Keratinocyte (primary cell): ENCODE results near the gene MGLL. TPM values are rescaled to one million over a fixed set of nuclear protein-coding genes. Genes with fewer than 3 reads are reported as not detected.

Experiments
- DNase-seq: peaks from one replicate; pipeline ENCODE4 v3.0.0-alpha.2; 2011; ENCODE audit warnings: low read depth, missing footprints, low spot score
- FAIRE-seq: peaks from 2 replicates; lab custom pipeline; 2011; peaks lifted over from hg19 to GRCh38; lab: Jason Lieb, UNC
- H2AFZ ChIP-seq: 2 replicates; pipeline ENCODE4 v1.6.0; 2012; ENCODE audit warnings: low read length, control low read depth, inconsistent platforms; ENCODE audit not compliant: control insufficient read depth
- H3K27ac ChIP-seq: 2 replicates; pipeline ENCODE4 v1.5.1; 2011; ENCODE audit warnings: low read length; ENCODE audit not compliant: control insufficient read depth, insufficient read depth
- H3K27me3 ChIP-seq: 3 replicates; pipeline ENCODE4 v1.6.0; 2011; ENCODE audit warnings: low read length; ENCODE audit not compliant: control insufficient read depth, insufficient read depth; ENCODE audit errors: extremely low read depth
- H3K36me3 ChIP-seq, 2 experiments: 2 replicates in 1 of 2; 3 replicates in 1 of 2; pipeline ENCODE4 v1.5.1; 2011; ENCODE audit warnings: low read length in 2 of 2, mild to moderate bottlenecking in 1 of 2; ENCODE audit not compliant: control insufficient read depth in 2 of 2, insufficient read depth in 2 of 2; ENCODE audit errors: extremely low read depth in 1 of 2
- H3K4me1 ChIP-seq: 3 replicates; pipeline ENCODE4 v1.5.1; 2011; ENCODE audit warnings: low read length; ENCODE audit not compliant: control insufficient read depth, insufficient read depth; ENCODE audit errors: extremely low read depth
- H3K4me2 ChIP-seq: 3 replicates; pipeline ENCODE4 v1.6.0; 2011; ENCODE audit warnings: low read depth, low read length; ENCODE audit not compliant: control insufficient read depth, insufficient read depth; ENCODE audit errors: extremely low read depth
- H3K4me3 ChIP-seq, 3 experiments: fragments of 200-600 bp in 1 of 3; sonication (generic) in 1 of 3; 2 replicates in 2 of 3; 3 replicates in 1 of 3; pipeline ENCODE4 v1.5.1; 2011 to 2016; ENCODE audit warnings: low read length in 3 of 3, mild to moderate bottlenecking in 3 of 3, control low read depth in 2 of 3, inconsistent platforms in 1 of 3, low read depth in 1 of 3, mixed read lengths in 1 of 3, mixed run types in 1 of 3, moderate library complexity in 1 of 3; ENCODE audit not compliant: control insufficient read depth in 2 of 3, insufficient read depth in 2 of 3; ENCODE audit errors: extremely low read depth in 1 of 3
- H3K79me2 ChIP-seq: 2 replicates; pipeline ENCODE4 v1.6.0; 2012; ENCODE audit warnings: low read length; ENCODE audit not compliant: control insufficient read depth, insufficient read depth
- H3K9ac ChIP-seq: 3 replicates; pipeline ENCODE4 v1.6.0; 2011; ENCODE audit warnings: low read length; ENCODE audit not compliant: control insufficient read depth, insufficient read depth; ENCODE audit errors: extremely low read depth
- H3K9me1 ChIP-seq: 3 replicates; pipeline ENCODE4 v1.6.0; 2011; ENCODE audit warnings: low read length; ENCODE audit not compliant: control insufficient read depth, insufficient read depth; ENCODE audit errors: extremely low read depth
- H3K9me3 ChIP-seq: 2 replicates; pipeline ENCODE4 v1.5.1; 2012; ENCODE audit warnings: low read depth, low read length; ENCODE audit not compliant: control insufficient read depth
- H4K20me1 ChIP-seq: 3 replicates; pipeline ENCODE4 v1.6.0; 2011; ENCODE audit warnings: low read length; ENCODE audit not compliant: control insufficient read depth, insufficient read depth; ENCODE audit errors: extremely low read depth
- CTCF ChIP-seq, 3 experiments: IDR thresholded peaks in 1 of 3; conservative IDR thresholded peaks in 1 of 3; optimal IDR thresholded peaks in 1 of 3; 2 replicates in 2 of 3; 3 replicates in 1 of 3; pipeline versions ENCODE3 to v1.5.1; 2011; ENCODE audit warnings: low read length in 3 of 3, mild to moderate bottlenecking in 3 of 3, moderate library complexity in 2 of 3, control low read depth in 1 of 3, inconsistent platforms in 1 of 3; ENCODE audit not compliant: insufficient read depth in 2 of 3; ENCODE audit errors: extremely low read depth in 1 of 3
- EZH2 ChIP-seq: IDR thresholded peaks from one replicate; pipeline ENCODE4 v1.6.1; 2012; ENCODE audit warnings: inconsistent platforms, mild to moderate bottlenecking, low read length, moderate library complexity
- dilution Hi-C: fragments of 300-500 bp; cut with MboI; formaldehyde crosslinking; loops from one replicate; pipeline ENCODE4 v1.7.0; 2020; ENCODE audit warnings: low sequenced_read_pairs; ENCODE audit not compliant: extremely low pct_ligation_motif_present
- polyA plus RNA-seq, 5 experiments: library from polyadenylated mRNA; depleted of rRNA in 3 of 5; stranded (reverse) in 3 of 5; stranded (forward) in 1 of 5; unstranded in 1 of 5; fragments of >200 nt; gene quantifications; 1 replicate in 1 of 5; 2 replicates in 3 of 5; 3 replicates in 1 of 5; pipeline versions ENCODE4 v1.2.1 to v1.2.3, GENCODE V29; 2011 to 2012; ENCODE audit warnings: missing spikeins in 2 of 5, low read depth in 1 of 5, low replicate concordance in 1 of 5

The MGLL gene
- polyA plus RNA-seq, 1 donor (not counting 4 experiments of a cell fraction or from before 2014, with no cell fraction given): 17.8 TPM

GRCh38 chr3:127728417-127729015 lies 93.8 kb downstream of the MGLL start:
- Histone ChIP-seq H4K20me1 (no peaks in the 10 kb centered on the region), H3K27ac (no peak overlapping the region), H3K4me3 (no peak overlapping the region), H3K9ac (no peak overlapping the region), H3K4me2 (no peak overlapping the region), H2AFZ (no peak overlapping the region), H3K9me3 (no peaks in the 10 kb centered on the region), H3K36me3 (peaks cover 0 to 3% of the 10 kb centered on the region in 2 experiments), H3K79me2 (no peaks in the 10 kb centered on the region), H3K4me1 (no peaks in the 10 kb centered on the region), H3K27me3 (no peaks in the 10 kb centered on the region), H3K9me1 (no peaks in the 10 kb centered on the region)
- TF ChIP-seq CTCF (optimal IDR thresholded peaks at IDR 0.05 in 1 of 3, IDR thresholded peaks at IDR 0.05 in 1 of 3, conservative IDR thresholded peaks at IDR 0.05 in 1 of 3; ENCODE audit: extremely low read depth in 1 of 3, insufficient read depth in 2 of 3, low read length in 3 of 3): no peak
- TF ChIP-seq EZH2: no peak
- dilution Hi-C loops: no loop called here
- FAIRE-seq: no peak
- no peak for DNase-seq

- DNase-seq (no peak), FAIRE-seq (no peak)
- Histone ChIP-seq H3K4me1 (peaks cover 6% of the 10 kb centered on the region), H3K4me3 (no peak overlapping the region), H3K9ac (no peak overlapping the region), H3K27me3 (no peaks in the 10 kb centered on the region), H2AFZ (no peak overlapping the region), H4K20me1 (no peaks in the 10 kb centered on the region), H3K79me2 (no peaks in the 10 kb centered on the region), H3K36me3 (peaks cover 0 to 1% of the 10 kb centered on the region in 2 experiments), H3K9me3 (no peaks in the 10 kb centered on the region), H3K9me1 (no peaks in the 10 kb centered on the region), H3K4me2 (no peak overlapping the region), H3K27ac (no peak overlapping the region)
- dilution Hi-C loops: no loop called here
- TF ChIP-seq EZH2: no peak
- no peak for TF ChIP-seq CTCF (optimal IDR thresholded peaks at IDR 0.05 in 1 of 3, IDR thresholded peaks at IDR 0.05 in 1 of 3, conservative IDR thresholded peaks at IDR 0.05 in 1 of 3; ENCODE audit: extremely low read depth in 1 of 3, insufficient read depth in 2 of 3, low read length in 3 of 3)
These were observed 95.4 kb downstream of the MGLL start for GRCh38 chr3:127726894-127727293.
